RWPE1 (cell line): Measurements from ENCODE around the gene IL17REL.

Experiments
- CTCF ChIA-PET: fragments of 350-600 bp; sonication (Branson Sonifier 250); formaldehyde crosslinking; extraction: SDS; loops from one replicate; lab custom pipeline; 2021; lab: Yijun Ruan, JAX
- POLR2A ChIA-PET: fragments of 400-600 bp; formaldehyde crosslinking; extraction: SDS; loops from one replicate; lab custom pipeline; 2020; ENCODE audit warnings: antibody characterized with exemption; ENCODE audit not compliant: low non-redundant PET; lab: Yijun Ruan, JAX
- DNase-seq: peaks from one replicate; pipeline ENCODE4 v3.0.0; 2012; ENCODE audit warnings: low spot score
- H3K27ac ChIP-seq: fragments of 450-650 bp; 2 replicates; pipeline ENCODE4 v1.5.1; 2017
- TF ChIP-seq, protein P1 (sequence below): fragments of 450-650 bp; conservative IDR thresholded peaks from 2 replicates; pipeline ENCODE4 v1.5.1; 2017; ENCODE audit warnings: low read depth, mild to moderate bottlenecking

Gene IL17REL

DNA sequence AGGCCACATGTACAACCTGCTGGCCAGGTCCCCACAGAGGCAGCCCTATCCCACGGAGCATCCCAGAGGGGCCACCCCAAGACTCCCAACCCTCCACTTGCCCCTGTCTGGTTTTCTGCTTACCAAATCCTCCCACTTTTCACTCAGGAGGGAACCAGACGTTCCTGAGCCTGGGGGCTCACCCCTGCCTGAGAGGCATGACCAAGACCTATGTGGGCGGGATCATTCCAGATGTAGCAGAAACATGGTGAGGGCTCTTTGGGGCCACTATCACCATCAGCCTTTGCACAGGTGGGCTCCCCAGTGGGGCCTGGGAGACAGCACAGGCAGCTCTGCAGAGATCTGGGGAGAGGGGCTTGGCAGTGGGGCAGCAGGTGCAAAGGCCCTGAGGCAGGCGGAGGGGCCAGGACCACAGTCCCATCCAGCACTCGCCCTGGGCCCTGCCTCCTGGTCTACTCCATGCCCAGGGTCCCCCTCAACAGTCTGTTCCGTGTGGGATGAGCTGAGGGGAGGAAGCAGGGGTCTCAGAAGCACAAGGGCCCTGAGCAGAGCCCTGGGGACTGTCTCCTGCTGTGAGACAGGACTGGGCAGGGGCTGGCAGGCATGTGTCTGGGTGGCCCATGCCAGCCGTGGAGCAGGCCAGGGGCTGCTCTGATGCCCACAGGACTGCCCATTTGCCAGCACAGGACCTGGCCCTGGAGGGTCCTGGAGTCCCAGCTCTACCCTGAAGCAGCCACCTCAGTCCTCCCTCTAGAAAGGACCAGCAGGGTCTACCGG is 42.6 kb downstream of the IL17REL start:
- no peak for DNase-seq
- TF ChIP-seq, protein P1, sequence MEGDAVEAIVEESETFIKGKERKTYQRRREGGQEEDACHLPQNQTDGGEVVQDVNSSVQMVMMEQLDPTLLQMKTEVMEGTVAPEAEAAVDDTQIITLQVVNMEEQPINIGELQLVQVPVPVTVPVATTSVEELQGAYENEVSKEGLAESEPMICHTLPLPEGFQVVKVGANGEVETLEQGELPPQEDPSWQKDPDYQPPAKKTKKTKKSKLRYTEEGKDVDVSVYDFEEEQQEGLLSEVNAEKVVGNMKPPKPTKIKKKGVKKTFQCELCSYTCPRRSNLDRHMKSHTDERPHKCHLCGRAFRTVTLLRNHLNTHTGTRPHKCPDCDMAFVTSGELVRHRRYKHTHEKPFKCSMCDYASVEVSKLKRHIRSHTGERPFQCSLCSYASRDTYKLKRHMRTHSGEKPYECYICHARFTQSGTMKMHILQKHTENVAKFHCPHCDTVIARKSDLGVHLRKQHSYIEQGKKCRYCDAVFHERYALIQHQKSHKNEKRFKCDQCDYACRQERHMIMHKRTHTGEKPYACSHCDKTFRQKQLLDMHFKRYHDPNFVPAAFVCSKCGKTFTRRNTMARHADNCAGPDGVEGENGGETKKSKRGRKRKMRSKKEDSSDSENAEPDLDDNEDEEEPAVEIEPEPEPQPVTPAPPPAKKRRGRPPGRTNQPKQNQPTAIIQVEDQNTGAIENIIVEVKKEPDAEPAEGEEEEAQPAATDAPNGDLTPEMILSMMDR = no peak
- H3K27ac ChIP-seq = peak overlapping the region; percentile 92
- ChIA-PET POLR2A (no interaction called here), CTCF (no interaction called here)

DNA sequence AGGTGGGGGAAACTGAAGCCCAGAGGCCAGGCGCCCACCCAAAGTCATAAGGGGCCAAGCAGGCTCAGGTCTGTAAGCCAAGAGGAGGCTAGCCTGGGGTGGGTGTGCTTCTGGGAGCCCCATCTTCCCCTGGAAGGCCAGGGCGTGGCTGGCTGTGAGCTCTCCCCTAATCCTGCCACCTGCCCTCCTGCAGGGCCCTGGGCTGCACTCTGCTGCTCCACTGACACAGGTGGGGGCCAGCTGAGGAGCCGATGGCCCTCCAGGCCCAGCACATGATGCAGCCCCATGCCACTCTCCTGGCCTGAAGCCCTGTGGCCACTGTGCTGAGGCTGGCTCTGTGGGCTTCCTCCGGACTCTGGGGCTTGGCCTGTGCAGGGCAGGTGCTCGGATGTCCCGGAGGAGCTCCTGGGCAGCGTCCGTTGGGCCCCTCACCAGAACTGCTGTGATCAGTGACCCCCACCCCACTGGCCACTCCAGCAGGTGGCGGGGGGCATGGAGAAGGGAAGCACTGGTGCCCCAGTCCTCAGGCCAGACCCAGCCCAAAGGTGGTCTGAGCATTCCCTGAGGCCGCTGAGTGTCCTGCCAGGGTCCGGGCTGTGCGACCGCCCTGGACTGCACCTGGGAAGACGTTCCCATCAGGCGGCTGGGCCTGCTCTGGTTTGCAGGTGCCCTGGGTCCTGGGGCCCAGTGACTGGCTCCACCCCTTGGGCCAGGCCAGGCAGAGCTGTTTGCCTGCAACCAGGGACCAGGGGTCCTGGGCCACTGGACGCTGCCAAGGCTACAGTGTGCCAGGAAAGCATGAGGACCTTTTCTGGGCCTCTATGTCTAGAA is 43.5 kb downstream of the IL17REL start:
- ChIA-PET CTCF (interaction anchor here (0.6 to 0.8 kb wide), 2 partner anchors 38 to 40 kb away, joined by 3 read pairs; no protein-coding TSS in a partner anchor), POLR2A (no interaction called here)
- DNase-seq = no peak
- H3K27ac ChIP-seq = peak overlapping the region; percentile 92
- TF ChIP-seq, protein P1 = no peak

DNA sequence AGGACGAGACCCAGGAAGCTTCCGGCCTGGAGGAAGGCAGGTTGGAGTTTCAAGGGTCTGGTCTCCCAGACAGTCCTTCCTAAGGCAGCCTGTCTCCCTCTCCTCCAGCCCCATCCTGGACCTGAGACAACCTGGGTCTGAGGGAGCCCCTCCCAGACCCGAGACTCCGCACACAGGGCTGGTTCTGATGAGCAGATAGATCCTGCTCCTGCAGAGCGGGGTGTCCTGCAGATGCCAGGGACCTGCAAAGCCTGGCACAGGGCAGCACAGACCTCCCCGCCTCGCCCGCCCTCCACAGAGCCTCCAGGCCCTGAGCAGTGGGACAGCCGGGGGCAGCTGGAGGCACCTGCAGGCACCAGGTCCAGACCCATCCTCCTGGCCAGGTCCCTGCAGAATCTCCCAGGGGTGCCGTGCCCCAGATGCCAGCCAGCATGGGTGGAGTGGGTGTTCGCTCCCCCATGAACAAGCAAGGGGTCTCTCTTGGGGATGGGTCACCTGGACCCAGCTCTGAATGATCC is 44.2 kb downstream of the IL17REL start:
- TF ChIP-seq, protein P1 = no peak
- DNase-seq = no peak
- CTCF ChIA-PET = interaction anchor here (0.6 to 0.8 kb wide), 2 partner anchors 37 to 41 kb away, joined by 3 read pairs; no protein-coding TSS in a partner anchor
- POLR2A ChIA-PET = no interaction called here
- H3K27ac ChIP-seq = peak overlapping the region; percentile 92

- ChIA-PET CTCF (interaction anchor here (0.8 kb wide), 1 partner anchor 37 kb away, joined by 3 read pairs; no protein-coding TSS in a partner anchor), POLR2A (no interaction called here)
Observed at GRCh38 chr22:49967706-49968208, 44.8 kb downstream of the IL17REL start.

GRCh38 chr22:49966774-49967705 is 45.5 kb downstream of the IL17REL start:
- ChIA-PET POLR2A (no interaction called here), CTCF (interaction anchor here (0.5 kb wide), 1 partner anchor 15 kb away, joined by 6 read pairs; no protein-coding TSS in a partner anchor)

More at GRCh38 chr22:49967706-49968208, 44.8 kb downstream of the IL17REL start:
- DNase-seq = no peak
- H3K27ac ChIP-seq = peak overlapping the region; percentile 92
- TF ChIP-seq, protein P1 = no peak

More at GRCh38 chr22:49966774-49967705, 45.5 kb downstream of the IL17REL start:
- TF ChIP-seq, protein P1 = no peak
- no peak for DNase-seq
- peak overlapping the region; percentile 92 for H3K27ac ChIP-seq
